Gastrocnemius medialis (tissue), 4 donors: Measurements from ENCODE around the gene PIK3CD. TPM values are rescaled to one million over a fixed set of nuclear protein-coding genes. Genes with fewer than 3 reads are reported as not detected.
A peak's percentile ranks its signal among the peaks of the same experiment; 100 is the strongest.

ENCODE experiments used
- ATAC-seq, 2 donors: fragments of 150-250 bp; one replicate each; pipeline ENCODE4 v1.9.1; 2016
- DNase-seq, 2 donors: peaks; one replicate each; pipeline ENCODE4 v3.0.0-alpha.2; 2019
- H3K27ac ChIP-seq, 4 donors: fragments of 200-600 bp; sonication (generic); 1 replicate in 1 of 4; 2 replicates in 3 of 4; pipeline ENCODE4 v1.5.1; 2016 to 2018; ENCODE audit warnings: mild to moderate bottlenecking in 2 of 4, moderate library complexity in 1 of 4
- H3K27me3 ChIP-seq, 3 donors: fragments of 200-600 bp; sonication (generic) in 2 of 3; 1 replicate in 1 of 3; 2 replicates in 2 of 3; pipeline versions ENCODE4 v1.5.1 to v1.6.0; 2016 to 2019; ENCODE audit warnings: mild to moderate bottlenecking in 1 of 3, moderate library complexity in 1 of 3
- H3K36me3 ChIP-seq, 2 donors: fragments of 200-600 bp; sonication (generic) in 1 of 2; one replicate each; pipeline ENCODE4 v1.5.1; 2017 to 2018
- H3K4me1 ChIP-seq, 2 donors: fragments of 200-600 bp; sonication (generic) in 1 of 2; one replicate each; pipeline ENCODE4 v1.5.1; 2016 to 2017; ENCODE audit warnings: mild to moderate bottlenecking in 2 of 2
- H3K4me3 ChIP-seq, 4 donors: fragments of 200-600 bp; sonication (generic) in 3 of 4; 1 replicate in 1 of 4; 2 replicates in 3 of 4; pipeline ENCODE4 v1.5.1; 2016 to 2019; ENCODE audit warnings: mild to moderate bottlenecking in 2 of 4
- H3K9me3 ChIP-seq, 3 donors: fragments of 200-600 bp; sonication (generic) in 2 of 3; 1 replicate in 1 of 3; 2 replicates in 2 of 3; pipeline ENCODE4 v1.5.1; 2016 to 2019
- CTCF ChIP-seq, 5 experiments: fragments of 450-650 bp in 3 of 5; fragments of 200-600 bp in 2 of 5; sonication (generic) in 2 of 5; IDR thresholded peaks in 4 of 5; conservative IDR thresholded peaks in 1 of 5; 1 replicate in 4 of 5; 2 replicates in 1 of 5; pipeline ENCODE4 v1.5.1; 2016 to 2019; ENCODE audit warnings: antibody characterized with exemption in 5 of 5, mild to moderate bottlenecking in 3 of 5, moderate library complexity in 3 of 5
- POLR2A ChIP-seq, 2 donors: fragments of 450-650 bp; IDR thresholded peaks; one replicate each; pipeline ENCODE4 v1.6.1; 2017; ENCODE audit warnings: antibody characterized with exemption in 2 of 2, mild to moderate bottlenecking in 2 of 2, moderate library complexity in 2 of 2
- in situ Hi-C, 4 donors: fragments of 200-750 bp; cut with MboI; loops; one replicate each; pipeline versions ENCODE4 v1.15.0 to v1.8.0; 2017; ENCODE audit warnings: low sequenced_read_pairs in 4 of 4
- intact Hi-C: fragments of 100-400 bp; cut with DNase I; formaldehyde crosslinking; loops from one replicate; pipeline ENCODE4 v1.15.1; 2023; ENCODE audit warnings: low total_unique reads
- total RNA-seq, 4 donors: library from RNA; depleted of rRNA; stranded (reverse); fragments of >200 nt; gene quantifications; one replicate each; pipeline versions ENCODE4 v1.1.0 to v1.2.3, GENCODE V29; 2016

Gene PIK3CD
- total RNA-seq, 4 donors from 2014 or later, result 0.66 to 2.3 (median 1.3) TPM

GRCh38 chr1:9606948-9607347 lies 44.6 kb upstream of the PIK3CD start:
- in situ Hi-C loops (no loop called here), intact Hi-C loops (no loop called here)
- no peak overlapping the region for H3K27ac ChIP-seq
- H3K36me3 ChIP-seq, result peaks cover 0 to 24% of the 10 kb centered on the region in 2 donors
- peak in 1 of 2 donors; percentile 55 for DNase-seq
- TF ChIP-seq CTCF (IDR thresholded peaks at IDR 0.05 in 4 of 5, conservative IDR thresholded peaks at IDR 0.05 in 1 of 5) (no peak), POLR2A (IDR thresholded peaks at IDR 0.05) (no peak)
- no peaks in the 10 kb centered on the region for H3K27me3 ChIP-seq
- ATAC-seq, result peak; percentile 32 to 56
- H3K4me3 ChIP-seq, result no peak overlapping the region
- peaks cover 0 to 11% of the 10 kb centered on the region in 2 donors for H3K4me1 ChIP-seq
- H3K9me3 ChIP-seq, result no peaks in the 10 kb centered on the region

- TF ChIP-seq CTCF (IDR thresholded peaks at IDR 0.05 in 4 of 5, conservative IDR thresholded peaks at IDR 0.05 in 1 of 5) (no peak), POLR2A (IDR thresholded peaks at IDR 0.05) (no peak)
- peaks cover 0 to 11% of the 10 kb centered on the region in 2 donors for H3K4me1 ChIP-seq
- intact Hi-C loops (no loop called here), in situ Hi-C loops (no loop called here)
- no peak overlapping the region for H3K4me3 ChIP-seq
- H3K9me3 ChIP-seq, result no peaks in the 10 kb centered on the region
- ATAC-seq (no peak), DNase-seq (no peak)
- no peaks in the 10 kb centered on the region for H3K27me3 ChIP-seq
- H3K36me3 ChIP-seq, result peaks cover 0 to 24% of the 10 kb centered on the region in 2 donors
- no peak overlapping the region for H3K27ac ChIP-seq
Observed at GRCh38 chr1:9607352-9607751, 44.2 kb upstream of the PIK3CD start.

- H3K4me1 ChIP-seq, result peaks cover 0 to 11% of the 10 kb centered on the region in 2 donors
- no peak for ATAC-seq
- H3K4me3 ChIP-seq, result no peak overlapping the region
- TF ChIP-seq CTCF (IDR thresholded peaks at IDR 0.05 in 4 of 5, conservative IDR thresholded peaks at IDR 0.05 in 1 of 5) (no peak), POLR2A (IDR thresholded peaks at IDR 0.05) (no peak)
- intact Hi-C loops (no loop called here), in situ Hi-C loops (no loop called here)
- H3K9me3 ChIP-seq, result no peaks in the 10 kb centered on the region
- DNase-seq, result no peak
- H3K36me3 ChIP-seq, result peaks cover 0 to 20% of the 10 kb centered on the region in 2 donors
- no peak overlapping the region for H3K27ac ChIP-seq
- H3K27me3 ChIP-seq, result no peaks in the 10 kb centered on the region
Observed at GRCh38 chr1:9609998-9610397, 41.5 kb upstream of the PIK3CD start.

- Histone ChIP-seq H3K4me1 (peaks cover 0 to 11% of the 10 kb centered on the region in 2 donors), H3K36me3 (peaks cover 0 to 20% of the 10 kb centered on the region in 2 donors), H3K27ac (no peak overlapping the region), H3K4me3 (no peak overlapping the region), H3K27me3 (no peaks in the 10 kb centered on the region), H3K9me3 (no peaks in the 10 kb centered on the region)
- intact Hi-C loops, result no loop called here
- no peak for DNase-seq
- TF ChIP-seq CTCF (IDR thresholded peaks at IDR 0.05 in 4 of 5, conservative IDR thresholded peaks at IDR 0.05 in 1 of 5), result no peak
- TF ChIP-seq POLR2A (IDR thresholded peaks at IDR 0.05), result no peak
- in situ Hi-C loops, result no loop called here
- no peak for ATAC-seq
Observed at GRCh38 chr1:9610548-9610947, 41.0 kb upstream of the PIK3CD start.

GRCh38 chr1:9611716-9612115 lies 39.8 kb upstream of the PIK3CD start:
- TF ChIP-seq CTCF (IDR thresholded peaks at IDR 0.05 in 4 of 5, conservative IDR thresholded peaks at IDR 0.05 in 1 of 5) (no peak), POLR2A (IDR thresholded peaks at IDR 0.05) (no peak)
- Histone ChIP-seq H3K27me3 (no peaks in the 10 kb centered on the region), H3K36me3 (peaks cover 0 to 20% of the 10 kb centered on the region in 2 donors), H3K27ac (no peak overlapping the region), H3K9me3 (no peaks in the 10 kb centered on the region), H3K4me3 (no peak overlapping the region), H3K4me1 (peaks cover 0 to 7% of the 10 kb centered on the region in 2 donors)
- no peak for ATAC-seq
- in situ Hi-C loops, result no loop called here
- intact Hi-C loops, result no loop called here
- DNase-seq, result no peak
